HL-60/S4 treated with retinoic acid at 250 ng/mL for 4 days and 3 days (cell line): ENCODE measurements around the gene FLRT1.

Experiments used
- in situ Hi-C: fragments of 300-500 bp; cut with MboI; formaldehyde crosslinking; loops from 2 replicates; pipeline ENCODE4 v1.7.0; 2022; ENCODE audit warnings: low sequenced_read_pairs

The FLRT1 gene, protein sequence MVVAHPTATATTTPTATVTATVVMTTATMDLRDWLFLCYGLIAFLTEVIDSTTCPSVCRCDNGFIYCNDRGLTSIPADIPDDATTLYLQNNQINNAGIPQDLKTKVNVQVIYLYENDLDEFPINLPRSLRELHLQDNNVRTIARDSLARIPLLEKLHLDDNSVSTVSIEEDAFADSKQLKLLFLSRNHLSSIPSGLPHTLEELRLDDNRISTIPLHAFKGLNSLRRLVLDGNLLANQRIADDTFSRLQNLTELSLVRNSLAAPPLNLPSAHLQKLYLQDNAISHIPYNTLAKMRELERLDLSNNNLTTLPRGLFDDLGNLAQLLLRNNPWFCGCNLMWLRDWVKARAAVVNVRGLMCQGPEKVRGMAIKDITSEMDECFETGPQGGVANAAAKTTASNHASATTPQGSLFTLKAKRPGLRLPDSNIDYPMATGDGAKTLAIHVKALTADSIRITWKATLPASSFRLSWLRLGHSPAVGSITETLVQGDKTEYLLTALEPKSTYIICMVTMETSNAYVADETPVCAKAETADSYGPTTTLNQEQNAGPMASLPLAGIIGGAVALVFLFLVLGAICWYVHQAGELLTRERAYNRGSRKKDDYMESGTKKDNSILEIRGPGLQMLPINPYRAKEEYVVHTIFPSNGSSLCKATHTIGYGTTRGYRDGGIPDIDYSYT

DNA sequence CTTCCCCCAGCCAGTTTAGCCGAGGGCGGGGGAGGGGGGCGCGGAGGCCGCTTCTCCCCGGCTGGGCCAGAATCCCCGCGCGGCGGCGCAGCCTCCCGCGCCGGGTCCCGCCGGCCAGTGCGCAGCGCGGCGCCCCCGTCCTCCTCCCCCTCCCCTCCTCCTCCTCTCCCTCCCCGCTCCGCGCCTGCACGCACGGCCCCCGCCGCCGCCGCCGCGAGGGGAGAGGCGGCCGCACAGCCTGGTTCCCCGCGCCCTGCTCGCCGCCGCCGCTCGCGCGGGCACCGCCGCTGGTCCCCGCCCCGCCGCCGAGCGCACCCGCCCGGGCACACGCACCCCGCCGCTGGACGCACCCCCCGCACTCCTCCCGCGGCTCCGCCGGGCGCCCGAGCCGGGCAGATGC lies at the start of gene FLRT1:
FLRT1 (plus strand) TSS at position 356 of the 400 bp plus-strand sequence. CDS start 80,337 bp downstream, outside the sequence.
- in situ Hi-C loops: no loop called here

DNA sequence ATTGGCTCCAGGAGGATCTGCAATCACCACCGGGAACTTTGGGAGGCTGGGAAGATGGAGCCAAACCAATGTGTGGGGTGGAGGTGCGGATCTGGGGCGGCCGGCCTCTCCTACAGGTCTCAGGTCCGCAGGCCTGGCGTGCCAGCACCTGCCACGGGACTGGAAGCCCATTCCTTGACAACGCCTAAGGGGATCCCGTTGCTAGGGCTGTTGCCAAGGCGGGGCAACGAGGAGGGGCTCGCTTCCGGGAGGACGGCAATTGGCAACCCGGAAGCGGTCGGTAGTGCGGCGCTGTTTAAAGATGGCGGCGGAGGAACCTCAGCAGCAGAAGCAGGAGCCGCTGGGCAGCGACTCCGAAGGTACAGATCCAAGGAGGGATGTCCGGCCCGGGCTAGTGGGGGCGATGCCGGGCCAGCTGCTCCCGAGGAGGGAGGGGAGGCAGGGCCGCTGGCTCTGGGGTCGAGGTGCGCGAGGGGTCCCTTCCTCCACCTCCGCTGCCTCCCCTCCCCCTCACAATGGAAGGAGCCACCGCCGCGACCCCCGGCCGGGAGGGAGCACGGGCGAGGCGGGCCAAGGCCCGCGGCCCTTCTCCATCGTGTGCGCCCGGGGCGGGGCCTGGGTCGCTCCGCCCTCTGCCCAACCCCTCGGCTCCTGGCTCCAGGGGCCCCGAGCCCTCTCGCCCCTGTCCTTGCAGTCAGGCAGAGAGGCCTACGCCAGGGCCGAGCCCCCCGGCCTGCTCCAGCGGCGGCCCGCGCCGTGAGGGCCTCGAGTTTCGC lies 49.4 kb upstream of the FLRT1 start, which contains the start of gene OTUB1:
OTUB1 (plus strand) TSS at position 283 of the 776 bp plus-strand sequence; CDS start at position 302, 19 bp downstream.
- in situ Hi-C loops: no loop called here

DNA sequence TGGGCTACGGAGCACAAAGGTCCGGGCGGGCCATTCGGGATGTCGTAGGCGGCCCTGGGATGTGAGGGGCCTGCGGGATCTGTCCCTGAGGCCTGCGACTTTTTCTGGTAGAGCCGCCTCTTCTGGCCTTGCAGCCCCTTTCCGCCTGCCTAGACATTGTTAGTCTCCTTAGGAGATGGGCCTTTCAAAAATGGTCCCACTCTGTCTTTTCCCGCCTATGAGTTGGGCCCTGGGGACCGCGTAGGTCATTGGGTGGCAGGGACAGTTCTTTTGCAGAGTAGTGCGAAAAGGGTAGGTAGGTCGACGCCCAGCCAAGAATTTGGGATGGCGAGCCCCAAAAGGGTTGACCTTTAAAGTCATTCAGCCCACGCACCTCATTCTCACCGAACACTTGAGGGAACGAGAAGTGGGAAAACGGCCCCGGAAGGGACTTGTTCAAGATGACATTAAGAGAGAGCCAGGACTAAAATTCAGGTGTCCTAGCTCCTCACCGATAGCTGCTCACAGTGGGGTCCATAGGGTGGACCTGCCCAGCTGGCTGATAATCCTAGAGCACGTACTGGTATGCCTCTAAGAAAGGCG lies 48.7 kb upstream of the FLRT1 start:
- in situ Hi-C loops: no loop called here

DNA sequence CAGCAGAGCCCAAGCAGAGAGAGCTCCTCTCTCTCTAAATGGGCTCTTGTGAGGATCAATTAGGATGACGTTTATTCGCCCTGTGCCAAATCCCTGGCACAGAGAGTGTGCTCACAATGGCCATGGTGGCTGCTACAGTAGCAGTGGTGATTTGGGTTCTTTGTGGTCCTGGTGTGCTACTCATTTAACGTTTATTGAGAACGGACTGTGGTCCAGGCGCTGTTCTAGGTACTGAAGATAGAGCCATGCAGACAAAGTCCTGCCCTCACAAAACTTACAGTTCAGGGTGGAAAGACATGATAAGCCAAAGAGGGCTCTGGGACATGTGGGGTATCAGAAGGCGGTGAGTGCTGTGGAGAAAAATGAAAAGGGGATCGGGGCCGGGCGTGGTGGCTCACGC lies 44.2 kb upstream of the FLRT1 start:
- in situ Hi-C loops: no loop called here

DNA sequence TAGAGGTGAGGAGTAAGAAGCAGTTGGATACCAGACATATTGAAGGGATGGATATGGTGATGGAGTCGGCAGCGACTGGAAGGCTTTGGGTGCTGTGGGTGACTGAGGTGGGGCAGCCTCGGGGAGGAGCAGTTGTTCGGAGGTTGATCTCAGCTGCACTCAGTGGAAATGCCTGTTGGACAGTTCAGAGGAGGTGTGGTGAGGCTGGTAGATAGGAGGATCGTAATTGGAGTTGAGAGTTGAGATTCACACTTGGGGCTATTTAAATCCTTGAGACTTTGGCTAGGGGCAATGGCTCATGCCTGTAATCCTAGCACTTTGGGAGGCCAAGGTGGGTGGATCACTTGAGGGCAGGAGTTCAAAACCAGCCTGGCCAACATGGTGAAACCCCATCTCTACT lies 42.6 kb upstream of the FLRT1 start:
- in situ Hi-C loops: no loop called here

DNA sequence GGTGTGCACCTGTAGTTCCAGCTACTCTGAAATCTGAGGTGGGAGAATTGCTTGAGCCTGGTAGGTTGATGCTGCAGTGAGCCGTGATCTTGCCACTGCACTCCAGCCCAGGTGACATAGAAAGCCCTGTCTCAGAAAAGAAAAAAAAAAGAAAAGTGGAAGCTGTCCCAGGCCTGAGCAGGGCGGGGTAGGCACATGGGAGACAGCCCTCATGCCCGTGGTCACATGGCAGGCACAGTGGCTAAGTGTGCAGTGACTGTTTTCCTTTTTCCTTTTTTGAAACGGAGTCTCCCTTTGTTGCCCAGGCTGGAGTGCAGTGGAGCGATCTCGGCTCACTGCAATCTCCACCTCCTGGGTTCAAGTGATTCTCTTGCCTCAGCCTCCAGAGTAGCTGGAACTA lies 41.7 kb upstream of the FLRT1 start:
- in situ Hi-C loops: no loop called here

DNA sequence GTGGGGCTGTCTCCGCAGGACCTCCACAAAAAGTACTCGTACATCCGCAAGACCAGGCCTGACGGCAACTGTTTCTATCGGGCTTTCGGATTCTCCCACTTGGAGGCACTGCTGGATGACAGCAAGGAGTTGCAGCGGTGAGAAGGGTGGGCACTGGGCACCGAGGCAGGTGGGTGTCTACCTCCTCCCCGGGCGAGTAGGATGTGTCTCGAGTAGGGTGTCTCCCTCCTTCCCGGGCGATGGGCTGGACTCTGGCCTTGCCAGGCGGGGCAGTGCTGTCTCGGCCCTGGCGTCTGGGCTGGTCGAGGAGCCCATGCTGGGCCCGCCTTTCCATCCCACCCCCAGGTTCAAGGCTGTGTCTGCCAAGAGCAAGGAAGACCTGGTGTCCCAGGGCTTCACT lies 39.2 kb upstream of the FLRT1 start:
- in situ Hi-C loops: no loop called here

DNA sequence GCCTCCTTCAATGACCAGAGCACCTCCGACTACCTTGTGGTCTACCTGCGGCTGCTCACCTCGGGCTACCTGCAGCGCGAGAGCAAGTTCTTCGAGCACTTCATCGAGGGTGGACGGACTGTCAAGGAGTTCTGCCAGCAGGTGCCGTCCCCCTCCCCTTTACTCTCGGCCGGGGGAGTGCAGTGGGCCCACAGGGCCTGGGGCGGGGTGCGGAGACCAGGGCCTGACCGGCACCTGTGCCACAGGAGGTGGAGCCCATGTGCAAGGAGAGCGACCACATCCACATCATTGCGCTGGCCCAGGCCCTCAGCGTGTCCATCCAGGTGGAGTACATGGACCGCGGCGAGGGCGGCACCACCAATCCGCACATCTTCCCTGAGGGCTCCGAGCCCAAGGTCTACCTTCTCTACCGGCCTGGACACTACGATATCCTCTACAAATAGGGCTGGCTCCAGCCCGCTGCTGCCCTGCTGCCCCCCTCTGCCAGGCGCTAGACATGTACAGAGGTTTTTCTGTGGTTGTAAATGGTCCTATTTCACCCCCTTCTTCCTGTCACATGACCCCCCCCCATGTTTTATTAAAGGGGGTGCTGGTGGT lies 38.5 kb upstream of the FLRT1 start:
- in situ Hi-C loops: no loop called here

DNA sequence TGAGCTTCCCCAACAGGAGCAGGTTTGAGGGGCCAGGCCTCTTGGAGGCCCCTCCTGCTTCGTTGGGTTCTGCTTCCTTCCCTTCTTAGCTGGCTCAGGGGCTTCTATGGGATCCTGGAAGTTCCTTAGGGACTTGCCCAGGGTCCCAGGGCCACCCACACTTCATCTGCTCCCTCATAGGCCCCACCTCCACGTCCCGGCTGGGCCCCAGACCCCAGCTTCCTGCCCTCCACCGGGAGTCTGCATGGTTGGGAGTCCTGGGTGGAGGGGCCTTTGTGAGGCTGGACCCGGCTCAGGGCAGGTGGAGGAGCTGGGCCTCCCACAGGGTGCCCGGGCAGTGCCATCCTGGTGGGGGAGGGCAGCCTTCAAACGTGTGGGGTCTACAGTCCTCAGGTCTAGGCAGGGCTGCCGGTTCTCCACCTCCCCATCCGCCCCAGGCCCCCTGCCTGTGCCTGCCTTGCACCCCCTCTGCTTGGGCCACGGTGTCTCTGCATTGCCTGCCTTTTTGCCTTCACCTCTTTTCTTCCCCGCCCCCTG lies 37.9 kb upstream of the FLRT1 start:
- in situ Hi-C loops: no loop called here

DNA sequence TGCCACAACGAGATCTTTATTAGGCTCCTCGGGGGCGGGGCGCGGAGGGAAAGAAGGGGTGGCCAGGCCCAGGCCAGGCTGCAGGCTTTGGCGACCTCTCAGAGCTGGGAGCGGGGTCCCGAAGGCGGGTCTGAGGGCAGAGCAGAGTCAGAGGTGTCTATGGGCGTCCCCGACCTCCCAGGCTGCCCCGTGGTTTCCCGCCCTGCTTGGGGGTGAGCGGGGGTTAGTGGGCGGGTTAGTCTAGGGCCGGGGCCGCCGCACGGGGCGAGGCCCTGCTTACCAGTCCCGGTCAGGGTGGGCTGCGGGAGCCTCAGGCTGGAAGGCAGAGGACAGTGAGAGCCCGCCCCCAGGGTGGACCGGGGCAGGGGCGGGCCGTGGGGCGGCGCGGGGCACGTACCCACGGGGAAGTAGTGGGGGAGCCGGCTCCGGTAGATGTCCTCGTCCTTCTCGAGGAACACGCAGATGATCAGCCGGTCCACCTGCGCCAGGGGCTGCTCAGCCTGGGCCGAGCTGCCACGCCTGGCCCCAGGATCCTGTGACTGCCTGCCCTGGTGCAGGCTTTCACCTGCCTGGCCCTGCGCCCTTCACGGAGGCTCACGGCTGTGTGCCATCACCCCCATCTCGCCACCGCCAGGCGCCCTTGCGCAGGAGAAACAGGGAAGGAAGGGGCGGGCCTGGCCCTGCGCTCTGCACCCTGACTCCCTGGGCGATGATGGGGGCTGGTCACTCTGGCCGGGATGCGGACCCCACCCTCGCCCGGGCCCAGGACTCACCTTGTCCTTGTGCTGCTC lies 37.0 kb upstream of the FLRT1 start:
- in situ Hi-C loops: no loop called here

DNA sequence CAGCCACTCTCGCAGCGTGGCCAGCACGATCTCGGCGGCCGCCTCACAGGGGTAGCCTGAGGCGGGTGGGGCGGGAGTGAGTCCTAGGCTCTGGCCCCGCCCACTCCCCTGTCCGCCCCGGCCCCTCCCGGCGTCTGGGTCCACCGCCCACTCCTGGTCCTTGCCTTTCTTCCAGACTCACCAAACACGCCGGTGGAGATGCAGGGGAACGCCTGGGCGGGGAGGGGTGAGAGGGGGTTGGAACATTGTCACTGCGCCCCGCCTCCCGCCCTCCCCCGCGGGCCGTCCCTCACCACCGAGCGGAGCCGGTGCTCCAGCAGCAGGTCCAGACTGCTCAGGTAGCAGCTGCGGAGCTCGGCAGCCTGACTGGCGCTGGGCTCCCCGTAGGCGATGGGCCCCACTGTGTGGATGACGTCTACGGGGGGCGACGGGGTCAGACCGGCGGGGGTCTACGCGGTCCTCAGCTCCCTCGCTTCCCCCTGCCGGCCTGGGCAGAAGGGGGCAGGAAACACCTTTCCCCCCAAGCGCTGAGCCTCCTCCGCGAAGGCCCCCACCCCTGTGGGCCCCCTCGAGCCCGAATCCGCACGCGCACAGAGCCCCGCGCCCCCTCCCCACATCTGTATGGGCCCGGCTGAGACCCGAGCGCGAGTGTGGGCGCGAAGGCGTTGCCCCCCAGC lies 36.2 kb upstream of the FLRT1 start:
- in situ Hi-C loops: no loop called here

DNA sequence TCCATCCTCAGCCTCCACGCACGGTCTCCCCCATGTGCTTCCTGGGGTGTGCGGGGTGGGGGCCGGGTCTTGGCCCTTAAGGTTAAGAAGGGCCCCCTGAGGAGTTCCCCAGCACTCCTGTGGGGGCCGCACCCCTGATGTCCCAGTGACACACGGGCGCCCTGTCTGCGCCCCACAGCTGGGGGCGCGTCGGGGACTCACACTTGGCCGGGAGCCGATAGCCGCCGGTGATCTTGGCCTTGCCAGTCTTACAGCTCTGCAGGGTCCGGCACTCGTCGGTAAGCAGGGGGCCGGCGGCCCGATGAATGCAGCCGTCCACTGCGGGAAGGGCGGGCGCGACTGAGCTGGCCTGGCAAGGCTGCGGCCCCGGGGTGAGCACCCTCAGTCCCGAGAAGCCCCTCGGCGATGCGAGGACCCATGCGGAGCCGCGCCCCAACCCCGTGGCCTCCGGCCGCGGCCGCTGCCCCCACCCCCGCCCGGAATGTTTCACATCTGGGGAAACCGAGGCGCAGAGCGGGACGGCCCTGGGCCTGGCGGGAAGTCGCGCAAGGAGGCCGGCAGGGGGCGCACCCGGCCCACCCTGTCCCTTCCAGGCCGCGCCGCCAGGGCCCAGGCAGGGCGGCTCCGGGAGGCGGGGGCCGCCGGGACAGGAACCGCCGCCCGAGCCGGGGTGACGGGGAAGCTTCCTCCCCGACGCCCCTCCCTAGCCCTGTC lies 35.5 kb upstream of the FLRT1 start:
- in situ Hi-C loops: no loop called here

DNA sequence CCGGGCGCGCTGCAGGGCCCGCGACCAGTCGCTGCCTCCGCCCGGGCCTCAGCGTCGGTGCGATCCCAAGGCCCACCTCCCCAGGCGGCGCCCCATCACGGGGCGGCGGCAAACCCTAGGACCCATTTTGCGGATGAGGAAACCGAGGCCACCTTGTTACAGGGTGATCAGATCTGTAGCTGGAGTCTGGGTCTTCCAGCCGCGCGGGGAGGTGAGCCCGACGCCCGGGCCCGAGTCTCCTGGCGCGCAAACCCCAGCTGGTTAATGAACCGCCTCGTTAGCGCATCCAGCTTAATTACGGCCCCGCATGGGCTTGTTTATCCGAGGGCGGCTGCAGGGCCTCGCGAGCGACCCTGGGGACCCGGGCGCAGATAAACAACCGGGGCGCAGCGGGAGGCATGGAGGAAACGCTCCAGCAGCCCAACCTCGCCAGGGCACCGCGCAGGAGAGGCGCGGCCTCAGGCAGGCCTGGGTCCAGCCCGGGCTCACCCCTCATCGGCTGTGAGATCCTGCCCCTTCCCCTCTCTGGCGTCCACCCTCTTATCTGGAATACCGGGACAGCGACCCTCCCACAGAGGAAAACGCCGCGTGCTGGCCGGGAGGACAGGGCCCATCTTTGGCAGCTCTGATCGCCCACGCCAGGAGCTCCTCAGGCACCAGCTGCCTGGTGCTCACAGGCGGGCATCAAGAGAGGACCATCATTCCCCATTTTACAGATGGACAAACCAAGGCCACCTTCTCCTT lies 34.8 kb upstream of the FLRT1 start:
- in situ Hi-C loops: no loop called here

DNA sequence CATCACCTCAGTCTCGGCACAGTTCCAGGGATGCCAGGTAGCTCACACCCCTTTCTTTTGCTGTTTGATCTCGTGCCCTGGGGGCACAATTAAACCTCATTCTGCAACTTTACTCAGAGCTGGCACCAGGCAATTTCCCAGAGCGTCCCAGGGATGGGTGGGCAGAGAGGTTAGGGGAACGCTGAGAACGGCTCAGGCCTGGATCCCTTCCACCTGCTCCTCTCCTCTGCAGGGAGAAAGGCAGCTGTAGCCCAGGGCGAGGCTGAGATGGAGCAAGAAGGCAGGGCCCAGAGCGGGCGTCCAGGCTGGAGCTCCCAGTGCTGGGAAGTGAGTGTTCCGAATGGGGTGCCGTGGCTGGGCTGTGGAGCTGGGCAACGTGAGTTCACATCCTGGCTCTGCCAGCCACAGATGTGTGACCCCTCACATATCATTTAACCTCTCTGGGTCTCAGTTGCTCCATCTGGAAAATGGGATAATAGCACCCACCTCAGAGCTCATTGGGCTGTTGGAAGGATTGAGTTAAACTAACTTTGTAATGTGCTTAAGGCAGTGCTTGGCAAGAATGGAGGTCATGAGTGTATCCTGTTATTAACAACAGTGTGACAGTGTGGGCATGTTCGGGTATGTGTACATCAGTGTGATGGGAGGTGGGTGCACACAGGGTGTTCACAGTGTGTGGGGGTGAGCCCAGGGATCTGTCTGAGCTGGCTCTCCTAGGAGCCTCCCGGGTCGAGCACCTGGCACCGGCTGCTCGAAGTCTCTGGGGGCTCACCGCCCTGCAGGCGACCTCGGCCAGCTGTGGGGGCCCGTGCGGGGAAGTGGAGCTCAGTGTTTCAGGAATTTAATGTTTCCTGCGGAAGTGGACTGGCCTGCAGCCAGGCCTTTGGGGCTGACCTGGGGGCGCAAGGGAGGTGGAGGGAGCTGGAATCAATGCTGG lies 34.0 kb upstream of the FLRT1 start:
- in situ Hi-C loops: no loop called here

DNA sequence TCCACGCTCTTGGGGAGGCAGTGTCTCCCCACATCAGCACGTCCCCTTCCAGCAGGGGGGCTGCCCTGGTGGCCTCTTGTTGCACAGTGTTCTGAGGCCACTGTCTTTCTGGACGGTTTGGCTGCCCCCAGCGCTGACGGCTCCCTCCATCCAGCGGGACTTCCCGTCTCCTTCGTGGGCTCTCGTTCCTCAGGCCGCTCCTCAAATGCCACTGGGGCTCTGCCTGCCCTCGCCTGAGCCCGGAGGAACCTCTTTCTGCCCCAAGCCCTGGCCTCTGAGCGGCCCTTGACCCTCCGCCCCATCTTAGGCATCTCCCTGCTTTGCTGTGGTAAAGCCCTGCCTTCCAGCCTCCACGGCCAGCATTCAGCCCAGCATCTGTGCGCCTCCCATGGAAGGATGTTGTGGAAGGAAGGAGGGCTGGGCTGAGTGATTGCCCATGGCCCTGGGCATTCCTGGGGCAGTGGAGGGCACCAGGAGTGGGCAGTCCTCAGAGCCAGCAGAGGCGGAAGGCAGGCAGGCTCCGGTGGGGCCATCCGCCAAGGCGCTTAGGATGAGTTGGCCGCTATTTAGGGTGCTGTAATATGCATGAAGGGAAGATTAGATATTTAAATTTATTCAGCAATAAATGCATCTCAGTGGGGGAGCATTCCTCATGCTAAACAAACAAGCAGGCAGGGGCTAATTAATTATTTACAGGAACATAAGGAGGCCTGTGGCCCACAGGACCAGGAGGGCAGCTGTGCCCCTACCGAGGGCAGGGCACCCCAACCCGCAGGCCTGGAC lies 31.7 kb upstream of the FLRT1 start:
- in situ Hi-C loops: no loop called here

DNA sequence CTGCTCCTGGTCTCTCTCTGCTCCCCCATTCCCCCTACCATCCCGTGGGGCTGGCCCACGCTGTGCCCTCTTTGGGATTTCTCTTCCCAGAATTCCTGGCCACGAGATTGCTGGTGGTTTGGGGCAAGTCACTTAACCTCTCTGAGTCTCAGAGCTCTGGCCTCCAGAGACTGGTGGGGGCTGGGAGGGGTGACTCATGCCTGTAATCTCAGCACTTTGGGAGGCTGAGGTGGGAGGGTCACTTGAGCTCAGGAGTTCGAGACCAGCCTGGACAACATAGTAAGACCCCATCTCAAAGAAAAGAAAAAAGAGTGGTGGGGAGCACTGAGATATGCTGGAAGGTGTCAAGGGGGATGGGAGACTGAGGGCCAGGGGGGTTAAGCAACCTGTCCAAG lies 31.1 kb upstream of the FLRT1 start:
- in situ Hi-C loops: no loop called here
